ENCODE results near the gene DLG5. TPM values are rescaled to one million over a fixed set of nuclear protein-coding genes. Genes with fewer than 3 reads are reported as not detected.

Gene DLG5
- polyA plus RNA-seq, 1 of the 3 experiments (the other 2 are of a cell fraction): 31.3 TPM

GRCh38 chr10:77913090-77913489, 13.5 kb downstream of the DLG5 start:
- Histone ChIP-seq H3K4me1 (ENCODE audit: control insufficient read depth in 1 of 2, insufficient read depth in 2 of 2, low read depth in 1 of 2, low read length in 1 of 2) (peaks cover 15 to 20% of the 10 kb centered on the region in 2 experiments; a peak in 2 of 4 replicates), H3K9ac (no peak overlapping the region), H3K9me2 (no peaks in the 10 kb centered on the region), H3K4me2 (no peak overlapping the region), H2AFZ (ENCODE audit: low read depth) (no peak overlapping the region), H3K27me3 (ENCODE audit: insufficient read depth) (no peaks in the 10 kb centered on the region), H3K79me2 (ENCODE audit: insufficient read depth) (peaks cover 100% of the 10 kb centered on the region), H4K20me1 (ENCODE audit: insufficient read depth) (peaks cover 95% of the 10 kb centered on the region), H3K9me3 (no peaks in the 10 kb centered on the region), H3K4me3 (ENCODE audit: low read depth in 2 of 2, low read length in 1 of 2) (no peak overlapping the region), H3K36me3 (replicated peaks in 1 of 2; ENCODE audit: control insufficient read depth in 1 of 2, insufficient read depth in 2 of 2, low read length in 1 of 2) (no peaks in the 10 kb centered on the region), H3K27ac (ENCODE audit: low read depth in 2 of 2, low read length in 1 of 2) (no peak overlapping the region), H3F3A (replicated peaks; ENCODE audit: insufficient read depth) (no peaks in the 10 kb centered on the region)
- no peak for DNase-seq
- ChIA-PET POLR2A (no interaction called here), CTCF (no interaction called here)
- 66% methylated on average over 4 of the region's 4 CpGs for WGBS (ENCODE audit: low lambda C conversion rate)
- TF ChIP-seq NRF1 (IDR thresholded peaks at IDR 0.05; ENCODE audit: low read depth, low read length) (no peak), GABPA (IDR thresholded peaks at IDR 0.05; ENCODE audit: low read depth) (no peak), RCOR1 (IDR thresholded peaks at IDR 0.05; ENCODE audit: low read length) (no peak), FOXM1 (IDR thresholded peaks at IDR 0.05; ENCODE audit: low read depth) (no peak), RXRA (IDR thresholded peaks at IDR 0.05; ENCODE audit: borderline replicate concordance, low read depth) (no peak), RFX5 (IDR thresholded peaks at IDR 0.05; ENCODE audit: low read length) (no peak), POLR2AphosphoS5 (IDR thresholded peaks at IDR 0.05; ENCODE audit: low read depth, low read length) (no peak), JUND (IDR thresholded peaks at IDR 0.05) (no peak), IRF3 (IDR thresholded peaks at IDR 0.05; ENCODE audit: low read depth, low read length) (no peak), NFIC (IDR thresholded peaks at IDR 0.05; ENCODE audit: borderline replicate concordance) (no peak)

GRCh38 chr10:77912576-77912975, 14.0 kb downstream of the DLG5 start:
- ChIA-PET CTCF (interaction anchor here (1.8 kb wide), 1 partner anchor 12 kb away, joined by 9 read pairs; no protein-coding TSS in a partner anchor), POLR2A (no interaction called here)
- no peak for DNase-seq
- H4K20me1 ChIP-seq (ENCODE audit: insufficient read depth): peaks cover 97% of the 10 kb centered on the region
- H3F3A ChIP-seq (replicated peaks; ENCODE audit: insufficient read depth): no peaks in the 10 kb centered on the region
- H3K79me2 ChIP-seq (ENCODE audit: insufficient read depth): peaks cover 100% of the 10 kb centered on the region
- no peak overlapping the region; a peak in 1 of 4 replicates for H3K27ac ChIP-seq (ENCODE audit: low read depth in 2 of 2, low read length in 1 of 2)
- WGBS (ENCODE audit: low lambda C conversion rate): 100% methylated on average over 2 of the region's 2 CpGs
- no peak overlapping the region for H3K4me3 ChIP-seq (ENCODE audit: low read depth in 2 of 2, low read length in 1 of 2)
- no peak overlapping the region for H2AFZ ChIP-seq (ENCODE audit: low read depth)
- H3K9ac ChIP-seq: no peak overlapping the region
- no peak for TF ChIP-seq TAF1 (IDR thresholded peaks at IDR 0.05; ENCODE audit: borderline replicate concordance, low read depth, low read length)
- no peak for TF ChIP-seq ELF1 (IDR thresholded peaks at IDR 0.05)
- no peak for TF ChIP-seq CHD2 (IDR thresholded peaks at IDR 0.05; ENCODE audit: low read length, partially characterized antibody)
- no peak for TF ChIP-seq RFX5 (IDR thresholded peaks at IDR 0.05; ENCODE audit: low read length)
- TF ChIP-seq NFIC (IDR thresholded peaks at IDR 0.05; ENCODE audit: borderline replicate concordance): no peak
- no peak for TF ChIP-seq USF1 (IDR thresholded peaks at IDR 0.05; ENCODE audit: borderline replicate concordance, low read depth)
- TF ChIP-seq ZBTB33 (IDR thresholded peaks at IDR 0.05; ENCODE audit: borderline replicate concordance, low read depth): no peak
- no peak for TF ChIP-seq JUND (IDR thresholded peaks at IDR 0.05)
- TF ChIP-seq SIN3A (IDR thresholded peaks at IDR 0.05; ENCODE audit: borderline replicate concordance, low read depth, low read length): no peak
- no peak for TF ChIP-seq EP300 (IDR thresholded peaks at IDR 0.05; ENCODE audit: borderline replicate concordance in 1 of 2, low read depth in 1 of 2, low read length in 1 of 2)
- no peak for TF ChIP-seq MEF2A (IDR thresholded peaks at IDR 0.05; ENCODE audit: borderline replicate concordance, low read depth)
- no peaks in the 10 kb centered on the region for H3K9me3 ChIP-seq
- no peaks in the 10 kb centered on the region for H3K9me2 ChIP-seq
- H3K4me2 ChIP-seq: no peak overlapping the region
- H3K27me3 ChIP-seq (ENCODE audit: insufficient read depth): no peaks in the 10 kb centered on the region
- H3K4me1 ChIP-seq (ENCODE audit: control insufficient read depth in 1 of 2, insufficient read depth in 2 of 2, low read depth in 1 of 2, low read length in 1 of 2): peaks cover 15 to 20% of the 10 kb centered on the region in 2 experiments; a peak in 2 of 4 replicates
- H3K36me3 ChIP-seq (replicated peaks in 1 of 2; ENCODE audit: control insufficient read depth in 1 of 2, insufficient read depth in 2 of 2, low read length in 1 of 2): no peaks in the 10 kb centered on the region
